ENCODE measurements around the gene ZBED1.
"Not testable (repeated sequence)": the region's sequence is repeated elsewhere in the genome, so short reads cannot be mapped to it uniquely, and the experiment has no call there.

ZBED1 gene

DNA sequence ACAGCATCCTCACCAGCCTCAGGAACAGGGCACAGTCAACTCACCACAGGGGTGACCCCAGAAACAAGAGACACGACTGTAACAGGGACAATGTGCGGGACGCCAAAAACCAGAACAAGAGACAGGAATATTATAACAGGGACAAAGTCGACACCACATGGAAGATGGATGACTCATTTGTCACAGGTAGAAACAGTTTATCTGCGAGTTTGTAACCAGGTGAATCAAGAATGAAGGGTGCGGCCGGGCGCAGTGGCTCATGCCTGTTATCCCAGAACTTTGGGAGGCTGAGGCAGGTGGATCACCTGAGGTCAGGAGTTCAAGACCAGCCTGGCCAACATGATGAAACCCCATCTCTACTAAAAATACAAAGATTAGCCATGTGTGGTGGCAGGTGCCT lies 44.7 kb downstream of the ZBED1 start:
- DNase-seq (ENCODE audit: low read depth, low spot score) = not testable (repeated sequence)

DNA sequence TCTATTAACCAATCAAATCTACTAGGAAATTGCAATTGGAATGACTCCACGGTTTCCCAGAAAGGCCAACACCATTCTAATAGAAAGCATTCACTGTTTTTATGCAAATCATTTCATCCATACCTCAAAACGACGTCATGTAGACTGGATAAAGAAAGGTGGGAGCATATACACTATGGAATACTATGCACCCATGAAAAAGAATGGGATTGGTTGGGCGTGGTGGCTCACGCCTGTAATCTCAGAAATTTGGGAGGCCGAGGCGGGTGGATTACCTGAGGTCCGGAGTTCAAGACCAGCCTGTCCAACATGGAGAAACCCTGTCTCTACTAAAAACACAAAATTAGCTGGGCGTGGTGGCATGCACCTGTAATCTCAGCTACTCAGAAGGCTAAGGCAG lies 46.2 kb downstream of the ZBED1 start:
- DNase-seq (ENCODE audit: low read depth, low spot score) = not testable (repeated sequence)

DNA sequence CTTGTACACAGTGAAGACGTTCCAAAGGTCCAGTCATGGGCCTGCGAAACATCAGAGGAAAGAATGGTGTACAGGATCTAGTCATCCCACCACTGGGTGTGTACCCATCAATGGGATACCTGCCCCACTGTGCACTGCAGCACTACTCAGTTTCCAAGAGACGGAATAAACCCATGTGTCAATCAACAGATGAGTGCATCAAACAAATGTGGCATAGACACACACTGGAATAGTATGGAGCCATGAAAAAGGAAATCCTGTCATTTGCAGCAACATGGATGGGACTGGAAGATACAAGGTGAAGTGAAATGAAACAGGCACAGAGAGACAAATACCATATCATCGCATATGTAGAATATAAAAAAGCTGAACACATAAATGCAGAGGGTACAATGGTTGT lies 48.0 kb downstream of the ZBED1 start:
- DNase-seq (ENCODE audit: low read depth, low spot score) = no peak

DNA sequence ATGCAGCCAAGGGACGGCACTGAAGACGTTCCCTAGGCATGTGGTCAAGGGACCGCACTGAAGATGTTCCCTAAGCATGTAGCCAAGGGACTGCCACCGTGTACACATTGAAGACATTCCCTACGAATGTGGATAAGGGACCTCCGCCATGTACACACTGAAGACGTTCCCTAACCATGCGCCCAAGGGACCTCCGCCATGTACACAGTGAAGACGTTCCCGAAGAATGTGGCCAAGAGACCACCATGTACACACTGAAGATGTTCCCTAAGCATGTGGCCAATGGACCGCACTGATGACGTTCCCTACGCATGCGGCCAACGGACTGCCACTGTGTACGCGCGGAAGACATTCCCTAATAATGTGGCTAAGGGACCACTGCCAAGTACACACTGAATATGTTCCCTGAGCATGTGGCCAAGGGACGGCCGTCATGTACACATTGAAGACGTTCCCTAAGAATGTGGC lies 48.4 kb downstream of the ZBED1 start:
- DNase-seq (ENCODE audit: low read depth, low spot score) = no peak

DNA sequence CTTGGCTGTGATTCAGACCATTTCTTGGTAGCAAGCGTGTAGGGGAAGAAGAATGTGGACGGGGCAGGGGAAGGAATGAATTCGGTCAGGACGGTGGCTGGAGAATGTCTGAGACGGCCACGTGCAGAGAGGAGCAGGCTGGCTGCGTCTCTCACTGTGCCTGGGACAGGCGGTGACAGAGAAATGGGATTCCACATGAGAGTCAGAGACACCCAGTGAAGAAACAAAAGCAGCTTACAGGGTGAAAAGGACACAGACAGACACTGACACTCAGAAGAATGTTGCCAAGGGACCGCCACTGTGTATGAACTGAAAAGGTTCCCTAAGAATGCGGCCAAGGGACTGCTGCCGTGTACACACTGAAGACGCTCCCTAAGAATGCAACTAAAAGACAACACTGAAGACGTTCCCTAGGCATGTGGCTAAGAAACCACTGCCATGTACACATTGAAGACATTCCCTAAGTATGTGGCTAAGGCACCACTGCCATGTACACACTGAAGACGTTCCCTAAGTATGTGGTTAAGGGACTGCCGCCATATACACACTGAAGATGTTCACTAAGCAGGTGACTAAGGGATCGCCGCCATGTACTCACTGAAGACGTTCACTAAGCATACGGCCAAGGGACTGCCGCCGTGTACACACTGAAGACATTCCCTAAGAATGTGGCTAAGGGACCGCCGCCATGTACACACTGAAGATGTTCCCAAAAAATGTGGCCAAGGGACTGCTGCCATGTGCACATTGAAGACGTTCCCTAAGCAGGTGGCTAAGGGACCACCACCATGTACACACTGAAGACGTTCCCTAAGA lies 49.1 kb downstream of the ZBED1 start:
- DNase-seq (ENCODE audit: low read depth, low spot score) = no peak

DNA sequence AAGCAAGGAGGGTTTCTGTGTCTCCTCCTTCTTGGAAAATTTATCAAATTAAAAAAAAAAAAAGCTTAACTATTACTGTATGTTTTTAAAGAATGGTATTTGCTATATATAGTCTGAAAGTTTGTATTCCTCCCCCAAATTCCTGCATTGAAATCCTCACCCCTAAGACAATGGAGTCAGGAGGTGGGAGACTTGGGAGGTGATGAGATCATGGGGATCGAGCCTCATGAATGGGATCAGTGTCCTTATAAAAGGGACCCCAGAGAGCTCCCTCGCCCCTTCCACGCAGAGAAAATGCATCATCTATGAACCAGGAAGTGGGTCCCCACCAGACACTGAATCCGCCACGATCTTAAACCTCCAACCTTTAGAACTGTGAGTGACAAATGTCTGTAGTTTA lies 50.1 kb downstream of the ZBED1 start:
- no peak for DNase-seq (ENCODE audit: low read depth, low spot score)

DNA sequence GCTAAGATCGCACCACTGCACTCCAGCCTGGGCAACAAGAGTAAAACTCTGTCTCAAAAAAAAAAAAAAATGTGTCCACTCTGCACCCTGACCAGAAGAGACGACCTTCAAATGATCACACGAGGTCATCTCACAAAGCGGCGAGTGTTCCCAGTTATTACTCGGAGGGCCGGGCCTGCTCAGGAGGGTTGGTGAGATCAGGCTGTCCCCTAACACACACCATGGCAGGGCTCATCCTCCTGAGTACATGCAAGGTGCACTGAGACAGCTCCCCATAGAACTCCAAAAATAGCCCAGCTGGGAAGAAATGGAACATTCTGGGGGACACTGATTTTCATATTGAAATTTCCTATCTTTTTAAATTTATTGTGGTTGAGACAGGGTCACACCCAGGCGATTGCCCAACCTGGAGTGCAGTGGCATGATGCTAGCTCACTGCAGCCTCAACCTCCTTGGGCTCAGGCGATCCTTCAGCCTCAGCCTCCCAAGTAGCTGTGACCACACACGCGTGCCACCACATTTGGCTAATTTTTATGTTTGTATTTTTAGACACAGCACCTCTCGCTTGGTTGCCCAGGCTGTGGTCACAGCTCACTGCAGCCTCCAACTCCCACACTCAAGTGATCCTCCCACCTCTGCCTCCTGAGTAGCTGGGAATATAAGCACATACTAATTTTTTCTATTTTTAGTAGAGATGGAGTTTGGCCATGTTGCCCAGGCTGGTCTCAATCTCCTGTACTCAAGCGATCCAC lies 51.5 kb downstream of the ZBED1 start:
- DNase-seq (ENCODE audit: low read depth, low spot score) = no peak

DNA sequence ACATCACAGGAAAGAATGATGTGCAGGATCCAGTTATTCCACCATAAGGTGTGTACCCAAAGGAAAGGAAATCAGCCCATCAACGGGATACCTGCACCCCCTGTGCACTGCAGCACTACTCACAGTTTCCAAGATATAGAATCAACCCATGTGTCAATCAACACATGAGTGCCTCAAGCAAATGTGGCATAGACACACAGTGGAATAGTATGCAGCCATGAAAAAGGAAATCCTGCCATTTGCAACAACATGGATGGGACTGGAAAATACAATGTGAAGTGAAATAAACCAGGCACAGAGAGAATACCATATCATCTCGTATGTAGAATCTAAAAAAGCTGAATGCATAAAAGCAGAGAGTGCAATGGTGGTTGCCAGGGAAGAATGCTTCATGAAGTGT lies 53.3 kb downstream of the ZBED1 start:
- no peak for DNase-seq (ENCODE audit: low read depth, low spot score)

DNA sequence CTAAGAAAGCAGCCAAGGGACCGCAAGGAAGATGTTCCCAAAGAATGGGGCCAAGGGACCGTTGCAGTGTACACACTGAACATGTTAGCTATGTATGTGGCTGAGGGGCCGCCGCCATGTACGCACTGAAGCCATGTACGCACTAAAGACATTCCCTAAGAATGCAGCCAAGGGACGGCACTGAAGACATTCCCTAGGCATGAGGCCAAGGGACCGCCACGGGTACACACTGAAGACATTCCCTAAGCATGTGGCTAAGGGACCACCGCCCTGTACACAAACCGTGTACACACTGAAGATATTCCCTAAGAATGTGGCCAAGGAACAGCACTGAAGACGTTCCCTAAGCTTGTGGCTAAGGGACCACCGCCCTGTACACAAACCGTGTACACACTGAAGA lies 54.0 kb downstream of the ZBED1 start:
- no peak for DNase-seq (ENCODE audit: low read depth, low spot score)

DNA sequence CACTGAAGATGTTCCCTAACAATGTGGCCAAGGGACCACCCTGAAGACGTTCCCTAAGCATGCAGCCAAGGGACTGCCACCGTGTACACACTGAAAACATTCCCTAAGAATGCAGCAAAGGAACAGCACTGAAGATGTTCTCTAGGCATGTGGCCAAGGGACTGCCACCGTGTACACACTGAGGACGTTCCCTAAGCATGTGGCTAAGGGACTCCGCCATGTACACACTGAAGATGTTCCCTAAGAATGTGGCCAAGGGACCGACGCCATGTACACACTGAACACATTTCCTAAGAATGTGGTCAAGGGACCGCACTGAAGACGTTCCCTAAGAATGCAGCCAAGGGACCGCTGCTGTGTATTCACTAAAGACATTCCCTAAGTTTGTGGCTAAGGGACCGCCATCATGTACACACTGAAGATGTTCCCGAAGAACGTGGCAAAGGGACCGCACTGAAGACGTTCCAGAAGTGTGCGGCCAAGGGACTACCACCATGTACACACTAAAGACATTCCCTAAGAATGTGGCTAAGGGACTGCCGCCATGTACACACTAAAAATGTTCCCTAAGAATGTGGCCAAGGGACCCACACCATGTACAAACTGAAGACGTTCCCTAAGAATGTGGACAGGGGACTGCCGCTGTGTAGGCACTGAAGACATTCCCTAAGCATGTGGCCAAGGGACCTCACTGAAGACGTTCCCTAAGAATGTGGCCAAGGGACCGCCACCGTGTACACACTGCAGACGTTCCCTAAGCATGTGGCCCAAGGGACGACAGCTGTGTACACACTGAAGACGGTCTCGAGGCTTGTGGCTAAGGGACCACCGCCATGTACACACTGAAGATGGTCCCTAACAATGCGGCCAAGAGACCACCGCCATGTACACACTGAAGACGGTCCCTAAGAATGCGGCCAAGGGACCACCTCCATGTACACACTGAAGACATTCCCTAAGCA lies 54.8 kb downstream of the ZBED1 start:
- DNase-seq (ENCODE audit: low read depth, low spot score) = no peak

DNA sequence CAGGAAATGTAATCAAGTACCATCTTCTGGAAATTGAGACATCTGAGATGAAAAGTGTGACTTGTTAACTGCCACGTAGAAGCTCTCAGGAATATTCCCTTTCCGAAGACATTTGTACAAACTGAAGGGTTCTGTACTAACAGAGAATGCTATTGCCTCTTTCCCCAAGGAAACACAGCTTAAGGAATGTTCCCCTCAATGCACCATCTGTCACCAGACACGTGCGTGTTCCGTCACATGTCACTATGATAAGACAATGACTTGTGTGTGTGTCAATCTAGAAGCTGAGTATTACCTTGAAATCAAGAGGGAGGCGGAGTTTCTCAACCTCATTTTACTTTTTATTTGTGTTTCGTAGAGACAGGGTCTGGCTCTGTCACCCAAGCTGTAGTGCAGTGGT lies 58.1 kb downstream of the ZBED1 start:
- no peak for DNase-seq (ENCODE audit: low read depth, low spot score)

DNA sequence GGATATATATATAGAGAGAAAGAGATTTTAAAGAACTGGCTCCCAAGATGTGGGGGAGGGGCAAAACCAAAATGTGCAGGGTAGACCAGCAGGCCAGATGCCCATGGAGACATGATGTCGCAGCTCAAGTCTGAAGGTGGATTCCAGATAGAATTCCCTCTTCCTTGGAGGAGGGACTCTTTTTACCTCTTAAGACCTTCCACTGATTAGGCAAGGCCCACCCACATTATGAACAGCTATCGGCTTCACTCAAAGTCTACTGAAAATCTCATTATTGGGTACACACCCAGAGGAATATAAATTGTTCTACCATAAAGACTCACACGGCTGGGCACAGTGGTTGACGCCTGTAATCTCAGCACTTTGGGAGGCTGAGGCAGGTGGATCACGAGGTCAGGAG lies 59.3 kb downstream of the ZBED1 start:
- no peak for DNase-seq (ENCODE audit: low read depth, low spot score)

DNA sequence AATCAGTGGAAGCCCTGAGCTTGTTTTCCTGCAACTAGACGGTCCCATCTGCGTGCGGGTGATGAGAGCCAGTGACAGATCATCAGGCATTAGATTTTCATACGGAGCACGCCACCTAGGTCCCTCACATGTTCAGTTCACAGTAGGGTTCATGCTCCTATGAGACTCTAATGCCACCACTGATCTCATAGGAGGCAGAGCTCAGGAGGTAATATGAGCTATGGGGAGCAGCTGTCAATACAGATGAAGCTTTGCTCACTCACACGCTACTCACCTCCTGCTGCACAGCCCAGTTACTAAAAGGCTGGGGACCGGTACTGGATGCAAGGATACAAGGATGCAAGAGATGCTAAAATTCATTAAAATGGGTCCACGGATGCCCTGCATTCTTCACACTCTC lies 61.2 kb downstream of the ZBED1 start:
- no peak for DNase-seq (ENCODE audit: low read depth, low spot score)

Data from brain pericyte (primary cell).